ENCODE measurements around the gene POU3F3. TPM values are rescaled to one million over a fixed set of nuclear protein-coding genes. Genes with fewer than 3 reads are reported as not detected.

Gene POU3F3
- total RNA-seq, 1 donor: under 0.01 TPM

GRCh38 chr2:104872866-104873688, 19.2 kb downstream of the POU3F3 start:
- Histone ChIP-seq H2AFZ (ENCODE audit: low read length) (peak overlapping the region; percentile 65), H3K9me3 (ENCODE audit: low read depth, low read length) (no peaks in the 10 kb centered on the region), H3K27me3 (ENCODE audit: insufficient read depth, low read length) (peaks cover 25% of the 10 kb centered on the region), H3K36me3 (ENCODE audit: insufficient read depth, low read length) (no peaks in the 10 kb centered on the region), H3K79me2 (ENCODE audit: insufficient read depth, low read length) (no peaks in the 10 kb centered on the region), H3K4me1 (ENCODE audit: insufficient read depth, low read length) (peaks cover 4% of the 10 kb centered on the region), H4K20me1 (ENCODE audit: insufficient read depth, low read length) (no peaks in the 10 kb centered on the region), H3K4me3 (ENCODE audit: insufficient read depth, low read length) (peak overlapping the region; percentile 75), H3K27ac (ENCODE audit: low read depth, low read length) (no peak overlapping the region), H3K4me2 (ENCODE audit: insufficient read depth, low read length) (peak overlapping the region; percentile 79)
- TF ChIP-seq CTCF (IDR thresholded peaks at IDR 0.05; ENCODE audit: extremely low read depth, low read depth, low read length): peak; percentile 70
- DNase-seq (ENCODE audit: insufficient read length, low spot score, missing footprints): peak; percentile 98

GRCh38 chr2:104873689-104874054, 19.8 kb downstream of the POU3F3 start:
- DNase-seq (ENCODE audit: insufficient read length, low spot score, missing footprints): no peak
- TF ChIP-seq CTCF (IDR thresholded peaks at IDR 0.05; ENCODE audit: extremely low read depth, low read depth, low read length): no peak
- no peaks in the 10 kb centered on the region for H4K20me1 ChIP-seq (ENCODE audit: insufficient read depth, low read length)
- H3K27me3 ChIP-seq (ENCODE audit: insufficient read depth, low read length): peaks cover 25% of the 10 kb centered on the region
- H3K4me1 ChIP-seq (ENCODE audit: insufficient read depth, low read length): peaks cover 4% of the 10 kb centered on the region
- no peak overlapping the region for H3K27ac ChIP-seq (ENCODE audit: low read depth, low read length)
- H3K79me2 ChIP-seq (ENCODE audit: insufficient read depth, low read length): no peaks in the 10 kb centered on the region
- peak overlapping the region; percentile 65 for H2AFZ ChIP-seq (ENCODE audit: low read length)
- no peaks in the 10 kb centered on the region for H3K36me3 ChIP-seq (ENCODE audit: insufficient read depth, low read length)
- no peaks in the 10 kb centered on the region for H3K9me3 ChIP-seq (ENCODE audit: low read depth, low read length)
- H3K4me3 ChIP-seq (ENCODE audit: insufficient read depth, low read length): peak overlapping the region; percentile 75
- H3K4me2 ChIP-seq (ENCODE audit: insufficient read depth, low read length): peak overlapping the region; percentile 79

- H3K27me3 ChIP-seq (ENCODE audit: insufficient read depth, low read length): peaks cover 25% of the 10 kb centered on the region
- H3K4me1 ChIP-seq (ENCODE audit: insufficient read depth, low read length): peaks cover 4% of the 10 kb centered on the region
- H3K36me3 ChIP-seq (ENCODE audit: insufficient read depth, low read length): no peaks in the 10 kb centered on the region
- H3K27ac ChIP-seq (ENCODE audit: low read depth, low read length): no peak overlapping the region
- DNase-seq (ENCODE audit: insufficient read length, low spot score, missing footprints): no peak
- H3K4me3 ChIP-seq (ENCODE audit: insufficient read depth, low read length): no peak overlapping the region
- H2AFZ ChIP-seq (ENCODE audit: low read length): no peak overlapping the region
- H4K20me1 ChIP-seq (ENCODE audit: insufficient read depth, low read length): no peaks in the 10 kb centered on the region
- no peak for TF ChIP-seq CTCF (IDR thresholded peaks at IDR 0.05; ENCODE audit: extremely low read depth, low read depth, low read length)
- no peaks in the 10 kb centered on the region for H3K9me3 ChIP-seq (ENCODE audit: low read depth, low read length)
- no peaks in the 10 kb centered on the region for H3K79me2 ChIP-seq (ENCODE audit: insufficient read depth, low read length)
- H3K4me2 ChIP-seq (ENCODE audit: insufficient read depth, low read length): no peak overlapping the region
Measured at GRCh38 chr2:104874230-104874629, 20.3 kb downstream of the POU3F3 start.

- Histone ChIP-seq H3K27me3 (ENCODE audit: insufficient read depth, low read length) (peaks cover 25% of the 10 kb centered on the region), H3K4me1 (ENCODE audit: insufficient read depth, low read length) (peaks cover 4% of the 10 kb centered on the region), H3K4me2 (ENCODE audit: insufficient read depth, low read length) (no peak overlapping the region), H3K4me3 (ENCODE audit: insufficient read depth, low read length) (no peak overlapping the region), H3K27ac (ENCODE audit: low read depth, low read length) (no peak overlapping the region), H3K36me3 (ENCODE audit: insufficient read depth, low read length) (no peaks in the 10 kb centered on the region), H3K9me3 (ENCODE audit: low read depth, low read length) (no peaks in the 10 kb centered on the region), H4K20me1 (ENCODE audit: insufficient read depth, low read length) (no peaks in the 10 kb centered on the region), H2AFZ (ENCODE audit: low read length) (no peak overlapping the region), H3K79me2 (ENCODE audit: insufficient read depth, low read length) (no peaks in the 10 kb centered on the region)
- DNase-seq (ENCODE audit: insufficient read length, low spot score, missing footprints): no peak
- no peak for TF ChIP-seq CTCF (IDR thresholded peaks at IDR 0.05; ENCODE audit: extremely low read depth, low read depth, low read length)
Measured at GRCh38 chr2:104875262-104875661, 21.3 kb downstream of the POU3F3 start.
